ENCODE measurements around the gene OR5B21.

Gene OR5B21

GRCh38 chr11:58508005-58508404, at the start of gene OR5B21:
OR5B21 (minus strand) TSS chr11:58508105; CDS start chr11:58508105, 0 bp downstream.
- FAIRE-seq (no peak), DNase-seq (ENCODE audit: extremely low spot score, insufficient read length, low read depth) (no peak)

- DNase-seq (ENCODE audit: extremely low spot score, insufficient read length, low read depth) (no peak), FAIRE-seq (no peak)
These were observed 41.7 kb upstream of the OR5B21 start for GRCh38 chr11:58549644-58550043.

GRCh38 chr11:58546841-58547240, 38.9 kb upstream of the OR5B21 start:
- DNase-seq (ENCODE audit: extremely low spot score, insufficient read length, low read depth) (no peak), FAIRE-seq (no peak)

- FAIRE-seq = no peak
These were observed 24.0 kb upstream of the OR5B21 start for GRCh38 chr11:58531865-58532341.

GRCh38 chr11:58530236-58530635, 22.3 kb upstream of the OR5B21 start:
- DNase-seq (ENCODE audit: extremely low spot score, insufficient read length, low read depth) (no peak), FAIRE-seq (no peak)

More at GRCh38 chr11:58531865-58532341, 24.0 kb upstream of the OR5B21 start:
- DNase-seq (ENCODE audit: extremely low spot score, insufficient read length, low read depth) = no peak

GRCh38 chr11:58527429-58527828, 19.5 kb upstream of the OR5B21 start:
- DNase-seq (ENCODE audit: extremely low spot score, insufficient read length, low read depth) (no peak), FAIRE-seq (no peak)

GRCh38 chr11:58526721-58527120, 18.8 kb upstream of the OR5B21 start:
- DNase-seq (ENCODE audit: extremely low spot score, insufficient read length, low read depth) (no peak), FAIRE-seq (no peak)

GRCh38 chr11:58525037-58525614, 17.2 kb upstream of the OR5B21 start:
- DNase-seq (ENCODE audit: extremely low spot score, insufficient read length, low read depth) (peak; percentile 36), FAIRE-seq (peak; percentile 88)

GRCh38 chr11:58524232-58525036, 16.5 kb upstream of the OR5B21 start:
- peak; percentile 56 for FAIRE-seq
- DNase-seq (ENCODE audit: extremely low spot score, insufficient read length, low read depth) = no peak

GRCh38 chr11:58513747-58514367, 6.0 kb upstream of the OR5B21 start:
- FAIRE-seq (peak; percentile 36), DNase-seq (ENCODE audit: extremely low spot score, insufficient read length, low read depth) (no peak)

- no peak for FAIRE-seq
- DNase-seq (ENCODE audit: extremely low spot score, insufficient read length, low read depth) = no peak
These were observed 3.7 kb upstream of the OR5B21 start for GRCh38 chr11:58511636-58512035.

- FAIRE-seq = no peak
- DNase-seq (ENCODE audit: extremely low spot score, insufficient read length, low read depth) = no peak
These were observed 1.8 kb upstream of the OR5B21 start for GRCh38 chr11:58509748-58510147.

- FAIRE-seq (no peak), DNase-seq (ENCODE audit: extremely low spot score, insufficient read length, low read depth) (no peak)
These were observed 909 bp upstream of the OR5B21 start for GRCh38 chr11:58508814-58509213.

GRCh38 chr11:58507355-58507754, 550 bp downstream of the OR5B21 start:
- FAIRE-seq = no peak

GRCh38 chr11:58506935-58507334, 970 bp downstream of the OR5B21 start:
- no peak for DNase-seq (ENCODE audit: extremely low spot score, insufficient read length, low read depth)

More at GRCh38 chr11:58507355-58507754, 550 bp downstream of the OR5B21 start:
- DNase-seq (ENCODE audit: extremely low spot score, insufficient read length, low read depth) = no peak

GRCh38 chr11:58505849-58506248, 2.1 kb downstream of the OR5B21 start:
- no peak for DNase-seq (ENCODE audit: extremely low spot score, insufficient read length, low read depth)
- FAIRE-seq = no peak

More at GRCh38 chr11:58506935-58507334, 970 bp downstream of the OR5B21 start:
- peak; percentile 88 for FAIRE-seq

- DNase-seq (ENCODE audit: extremely low spot score, insufficient read length, low read depth) (no peak), FAIRE-seq (peak; percentile 47)
These were observed 3.7 kb downstream of the OR5B21 start for GRCh38 chr11:58504232-58504631.

GRCh38 chr11:58503361-58503856, 4.5 kb downstream of the OR5B21 start:
- DNase-seq (ENCODE audit: extremely low spot score, insufficient read length, low read depth) = peak; percentile 37
- peak; percentile 81 for FAIRE-seq

GRCh38 chr11:58502004-58502403, 5.9 kb downstream of the OR5B21 start:
- DNase-seq (ENCODE audit: extremely low spot score, insufficient read length, low read depth) = no peak
- no peak for FAIRE-seq

- no peak for FAIRE-seq
- no peak for DNase-seq (ENCODE audit: extremely low spot score, insufficient read length, low read depth)
These were observed 9.4 kb downstream of the OR5B21 start for GRCh38 chr11:58498464-58498863.

- DNase-seq (ENCODE audit: extremely low spot score, insufficient read length, low read depth) (no peak), FAIRE-seq (no peak)
These were observed 10.0 kb downstream of the OR5B21 start for GRCh38 chr11:58497951-58498350.
